ENCODE measurements around the gene ADARB2. TPM values are rescaled to one million over a fixed set of nuclear protein-coding genes. Genes with fewer than 3 reads are reported as not detected.
A peak's percentile ranks its signal among the peaks of the same experiment; 100 is the strongest.

Gene ADARB2
- total RNA-seq, 1 donor from 2014 or later: 38.7 TPM

DNA sequence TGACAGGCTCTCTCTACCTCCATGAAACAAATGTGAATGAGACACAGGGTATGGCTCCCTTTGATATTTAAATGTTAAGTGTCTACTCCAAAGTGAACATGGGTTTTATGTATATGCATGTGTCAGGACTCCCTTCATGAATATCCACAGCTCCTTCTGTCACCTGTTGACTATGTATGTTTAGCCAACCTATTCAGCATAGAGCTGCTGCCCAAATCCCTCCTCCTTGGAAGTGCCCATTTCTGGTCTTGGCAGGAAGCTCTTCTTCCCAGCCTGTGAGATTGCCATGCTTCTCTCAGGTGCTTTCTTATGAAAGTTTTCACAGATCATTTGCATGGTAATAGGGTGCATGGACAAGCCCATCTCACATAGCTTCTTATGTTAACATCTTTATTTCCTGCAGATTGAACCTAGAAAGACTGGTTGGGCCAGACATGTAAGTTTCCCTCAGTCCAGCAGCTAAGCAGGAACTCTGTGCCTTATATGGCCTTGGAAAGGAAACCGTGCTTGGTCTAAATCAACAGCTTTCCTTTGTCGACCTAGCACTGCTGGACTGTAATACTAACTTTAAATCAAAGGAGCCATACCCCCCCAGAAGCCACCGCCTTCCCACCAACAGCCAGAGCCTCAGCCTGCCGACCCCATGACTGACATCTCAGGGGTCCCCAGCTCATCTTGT, 288.9 kb downstream of the ADARB2 start:
- H3K4me3 Mint-ChIP-seq (ENCODE audit: unreplicated experiment): no peak overlapping the region
- peak; percentile 6 for DNase-seq (ENCODE audit: extremely low spot score, unreplicated experiment)
- no peaks in the 10 kb centered on the region for H3K4me1 Mint-ChIP-seq (ENCODE audit: unreplicated experiment)
- H3K27me3 Mint-ChIP-seq (ENCODE audit: unreplicated experiment): peaks cover 27% of the 10 kb centered on the region
- no peaks in the 10 kb centered on the region for H3K9me3 Mint-ChIP-seq (ENCODE audit: unreplicated experiment)
- no peaks in the 10 kb centered on the region for H3K36me3 Mint-ChIP-seq (ENCODE audit: unreplicated experiment)
- TF ChIP-seq, protein P1, sequence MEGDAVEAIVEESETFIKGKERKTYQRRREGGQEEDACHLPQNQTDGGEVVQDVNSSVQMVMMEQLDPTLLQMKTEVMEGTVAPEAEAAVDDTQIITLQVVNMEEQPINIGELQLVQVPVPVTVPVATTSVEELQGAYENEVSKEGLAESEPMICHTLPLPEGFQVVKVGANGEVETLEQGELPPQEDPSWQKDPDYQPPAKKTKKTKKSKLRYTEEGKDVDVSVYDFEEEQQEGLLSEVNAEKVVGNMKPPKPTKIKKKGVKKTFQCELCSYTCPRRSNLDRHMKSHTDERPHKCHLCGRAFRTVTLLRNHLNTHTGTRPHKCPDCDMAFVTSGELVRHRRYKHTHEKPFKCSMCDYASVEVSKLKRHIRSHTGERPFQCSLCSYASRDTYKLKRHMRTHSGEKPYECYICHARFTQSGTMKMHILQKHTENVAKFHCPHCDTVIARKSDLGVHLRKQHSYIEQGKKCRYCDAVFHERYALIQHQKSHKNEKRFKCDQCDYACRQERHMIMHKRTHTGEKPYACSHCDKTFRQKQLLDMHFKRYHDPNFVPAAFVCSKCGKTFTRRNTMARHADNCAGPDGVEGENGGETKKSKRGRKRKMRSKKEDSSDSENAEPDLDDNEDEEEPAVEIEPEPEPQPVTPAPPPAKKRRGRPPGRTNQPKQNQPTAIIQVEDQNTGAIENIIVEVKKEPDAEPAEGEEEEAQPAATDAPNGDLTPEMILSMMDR (IDR thresholded peaks at IDR 0.05): no peak
- no peak overlapping the region for H3K27ac Mint-ChIP-seq (ENCODE audit: unreplicated experiment)

DNA sequence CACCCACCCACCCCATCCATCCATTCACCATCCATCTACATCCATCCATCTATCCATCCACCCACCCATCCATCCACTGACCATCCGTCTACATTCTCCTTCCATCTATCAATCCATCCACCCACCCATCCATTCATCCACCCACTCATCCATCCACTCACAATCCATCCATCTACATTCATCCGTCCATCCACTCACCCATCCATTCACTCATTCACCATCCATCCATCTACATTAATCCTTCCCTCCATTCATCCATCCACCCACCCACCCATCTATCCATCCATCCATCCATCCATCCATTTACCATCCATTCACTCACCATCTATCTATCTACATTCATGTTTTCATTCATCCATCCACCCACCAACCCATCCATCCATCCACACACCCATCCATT, 292.5 kb downstream of the ADARB2 start:
- Mint-ChIP-seq H3K4me3 (ENCODE audit: unreplicated experiment) (no peak overlapping the region), H3K27ac (ENCODE audit: unreplicated experiment) (no peak overlapping the region), H3K36me3 (ENCODE audit: unreplicated experiment) (no peaks in the 10 kb centered on the region), H3K27me3 (ENCODE audit: unreplicated experiment) (peaks cover 24% of the 10 kb centered on the region), H3K4me1 (ENCODE audit: unreplicated experiment) (no peaks in the 10 kb centered on the region), H3K9me3 (ENCODE audit: unreplicated experiment) (no peaks in the 10 kb centered on the region)
- TF ChIP-seq, protein P1 (IDR thresholded peaks at IDR 0.05): no peak
- peak; percentile 6 for DNase-seq (ENCODE audit: extremely low spot score, unreplicated experiment)

DNA sequence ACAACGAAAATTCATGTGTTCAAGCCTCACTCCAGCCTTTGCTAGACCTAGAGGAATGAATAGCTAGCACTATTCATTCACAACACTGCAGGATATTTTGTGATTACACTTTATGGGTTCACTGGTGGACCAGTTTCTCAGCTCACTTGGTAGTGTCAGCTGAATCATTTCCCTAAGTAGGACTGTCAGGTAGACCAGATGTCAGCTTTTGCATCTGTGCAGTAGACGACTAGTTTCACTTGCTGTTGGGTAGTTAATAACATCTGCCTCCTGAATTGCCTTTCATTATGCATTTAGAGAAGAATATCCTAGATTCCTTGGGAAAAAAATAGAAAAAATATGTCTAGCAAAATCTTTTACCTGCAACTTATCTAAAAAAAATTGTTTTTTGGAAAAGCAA, 296.4 kb downstream of the ADARB2 start:
- no peaks in the 10 kb centered on the region for H3K9me3 Mint-ChIP-seq (ENCODE audit: unreplicated experiment)
- TF ChIP-seq, protein P1 (IDR thresholded peaks at IDR 0.05): no peak
- DNase-seq (ENCODE audit: extremely low spot score, unreplicated experiment): peak; percentile 8
- no peak overlapping the region for H3K4me3 Mint-ChIP-seq (ENCODE audit: unreplicated experiment)
- no peak overlapping the region for H3K27ac Mint-ChIP-seq (ENCODE audit: unreplicated experiment)
- no peaks in the 10 kb centered on the region for H3K36me3 Mint-ChIP-seq (ENCODE audit: unreplicated experiment)
- no peaks in the 10 kb centered on the region for H3K4me1 Mint-ChIP-seq (ENCODE audit: unreplicated experiment)
- peaks cover 9% of the 10 kb centered on the region for H3K27me3 Mint-ChIP-seq (ENCODE audit: unreplicated experiment)

DNA sequence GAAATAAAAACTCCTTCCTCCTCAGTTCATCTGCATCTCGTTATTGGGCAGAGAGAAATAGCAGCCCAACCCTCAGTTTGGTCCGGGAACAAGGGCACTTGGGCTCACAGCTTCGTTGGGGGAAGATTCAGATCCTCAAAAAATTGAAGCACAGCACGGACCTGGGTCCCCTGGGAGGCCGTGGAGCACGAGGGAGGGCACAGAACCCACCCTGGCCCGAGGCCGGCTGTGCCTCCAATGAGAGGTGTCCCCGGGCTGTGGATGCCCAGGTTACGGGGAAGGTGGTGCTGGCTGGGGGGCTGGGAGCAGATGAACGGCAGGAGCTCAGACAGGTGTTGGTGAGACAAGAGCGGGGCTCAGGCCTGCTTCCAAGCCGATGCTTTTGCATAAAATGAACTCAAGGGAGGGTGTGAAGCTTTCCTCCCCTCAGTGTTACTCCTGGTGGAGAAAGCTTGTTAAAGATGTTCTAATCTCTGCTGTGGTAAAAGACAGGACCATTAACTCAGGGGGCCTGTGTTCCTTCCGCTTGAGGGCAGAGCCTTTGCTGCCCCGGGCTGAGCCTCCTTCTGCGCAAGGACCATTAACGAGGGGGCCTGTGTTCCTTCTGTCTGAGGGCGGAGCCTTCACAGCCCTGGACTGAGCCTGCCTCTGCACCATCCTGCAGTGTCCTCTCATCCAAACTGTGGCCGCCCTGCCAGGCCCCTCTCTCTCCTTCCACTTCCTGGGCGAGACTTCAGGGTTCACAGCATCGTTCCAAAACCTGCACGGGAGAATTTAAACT, 302.2 kb downstream of the ADARB2 start:
- TF ChIP-seq, protein P1 (IDR thresholded peaks at IDR 0.05): no peak
- Mint-ChIP-seq H3K4me3 (ENCODE audit: unreplicated experiment) (no peak overlapping the region), H3K27me3 (ENCODE audit: unreplicated experiment) (peaks cover 7% of the 10 kb centered on the region), H3K9me3 (ENCODE audit: unreplicated experiment) (peaks cover 8% of the 10 kb centered on the region), H3K4me1 (ENCODE audit: unreplicated experiment) (no peaks in the 10 kb centered on the region), H3K27ac (ENCODE audit: unreplicated experiment) (no peak overlapping the region), H3K36me3 (ENCODE audit: unreplicated experiment) (peaks cover under 1% of the 10 kb centered on the region)
- DNase-seq (ENCODE audit: extremely low spot score, unreplicated experiment): peak; percentile 73

DNA sequence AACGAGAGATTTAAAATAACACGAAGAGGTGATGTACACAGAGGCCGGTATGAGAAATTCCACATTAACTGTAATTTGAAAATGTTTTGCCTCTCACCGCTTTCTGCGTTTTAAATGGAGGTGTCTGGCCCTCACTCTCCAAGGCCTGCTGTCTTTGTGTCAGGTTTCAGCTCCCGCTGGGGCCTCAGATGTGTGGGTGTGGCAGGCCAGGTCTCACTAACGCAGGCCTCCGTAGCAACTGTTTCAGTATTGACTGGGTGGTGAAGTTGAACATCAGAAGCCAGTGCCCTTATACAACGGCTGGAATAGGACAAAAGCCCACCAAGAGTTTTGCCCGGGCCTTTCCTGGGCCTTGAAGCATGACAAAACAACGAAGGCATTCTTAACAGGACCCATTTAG, 303.1 kb downstream of the ADARB2 start:
- H3K27ac Mint-ChIP-seq (ENCODE audit: unreplicated experiment): no peak overlapping the region
- peak; percentile 57 for DNase-seq (ENCODE audit: extremely low spot score, unreplicated experiment)

More for the DNA sequence above, 303.1 kb downstream of the ADARB2 start:
- peaks cover 2% of the 10 kb centered on the region for H3K36me3 Mint-ChIP-seq (ENCODE audit: unreplicated experiment)
- no peaks in the 10 kb centered on the region for H3K4me1 Mint-ChIP-seq (ENCODE audit: unreplicated experiment)
- H3K27me3 Mint-ChIP-seq (ENCODE audit: unreplicated experiment): peaks cover 9% of the 10 kb centered on the region
- TF ChIP-seq, protein P1 (IDR thresholded peaks at IDR 0.05): no peak
- H3K9me3 Mint-ChIP-seq (ENCODE audit: unreplicated experiment): peaks cover 13% of the 10 kb centered on the region
- no peak overlapping the region for H3K4me3 Mint-ChIP-seq (ENCODE audit: unreplicated experiment)
